Stomach (tissue), 9 donors: ENCODE data around the gene RIMS1. TPM values are rescaled to one million over a fixed set of nuclear protein-coding genes. Genes with fewer than 3 reads are reported as not detected.

Experiments
- DNase-seq, 2 donors: peaks; one replicate each; pipeline versions ENCODE4 v3.0.0 to v3.0.0-alpha.2; 2013 to 2019
- H3K27ac ChIP-seq, 5 donors: fragments of 200-600 bp in 4 of 5; sonication (generic) in 4 of 5; one replicate each; pipeline ENCODE4 v1.5.1; 2013 to 2019; ENCODE audit warnings: mild to moderate bottlenecking in 1 of 5, moderate library complexity in 1 of 5
- H3K27me3 ChIP-seq, 3 donors: fragments of 200-600 bp; sonication (generic); one replicate each; pipeline ENCODE4 v1.5.1; 2017 to 2019; ENCODE audit warnings: mixed run types in 1 of 3
- H3K36me3 ChIP-seq, 4 donors: fragments of 200-600 bp; sonication (generic); 1 replicate in 3 of 4; 2 replicates in 1 of 4; pipeline ENCODE4 v1.5.1; 2016 to 2019
- H3K4me1 ChIP-seq, 4 donors: fragments of 200-600 bp; sonication (generic); one replicate each; pipeline ENCODE4 v1.5.1; 2016 to 2019
- H3K4me3 ChIP-seq, 4 donors: fragments of 200-600 bp; sonication (generic) in 3 of 4; one replicate each; pipeline ENCODE4 v1.5.1; 2016 to 2019; ENCODE audit warnings: mild to moderate bottlenecking in 1 of 4
- H3K9me3 ChIP-seq, 4 donors: fragments of 200-600 bp; sonication (generic); one replicate each; pipeline ENCODE4 v1.5.1; 2016 to 2019
- EP300 ChIP-seq: sonication (generic); formaldehyde crosslinking; IDR thresholded peaks from one replicate; pipeline ENCODE4 v1.6.1; 2017; ENCODE audit warnings: antibody characterized with exemption
- POLR2A ChIP-seq, 4 donors: fragments of 450-650 bp; IDR thresholded peaks; one replicate each; pipeline ENCODE4 v1.6.1; 2016; ENCODE audit warnings: antibody characterized with exemption in 4 of 4, control low read depth in 2 of 4, mild to moderate bottlenecking in 1 of 4, moderate library complexity in 1 of 4
- POLR2AphosphoS5 ChIP-seq, 3 donors: sonication (generic); formaldehyde crosslinking; IDR thresholded peaks; one replicate each; pipeline ENCODE4 v1.6.1; 2016; ENCODE audit warnings: antibody characterized with exemption in 3 of 3
- WGBS, 5 donors: extraction: QIAGEN DNeasy Blood & Tissue Kit in 3 of 5; methylation state at CpG; one replicate each; pipeline versions ENCODE4 v1.1.5 to v1.1.7; 2013 to 2018; 5-methylcytosine and 5-hydroxymethylcytosine counted together
- intact Hi-C: fragments of 100-400 bp; cut with DNase I; formaldehyde crosslinking; loops from one replicate; pipeline ENCODE4 v1.15.1; 2023; ENCODE audit warnings: low total_unique reads
- polyA plus RNA-seq, 3 donors: library from polyadenylated mRNA; stranded (reverse); fragments of 200-250 nt; gene quantifications; one replicate each; pipeline ENCODE4 v1.2.3, GENCODE V29; 2013
- total RNA-seq, 5 donors: library from RNA; depleted of rRNA; stranded (reverse); fragments of >200 nt; gene quantifications; one replicate each; pipeline versions ENCODE4 v1.1.0 to v1.2.3, GENCODE V29; 2014 to 2016
- TF ChIP-seq, protein P1 (sequence below), 7 experiments: fragments of 450-650 bp in 4 of 7; fragments of 200-600 bp in 3 of 7; sonication (generic) in 3 of 7; IDR thresholded peaks; one replicate each; pipeline ENCODE4 v1.5.1; 2016 to 2019; ENCODE audit warnings: antibody characterized with exemption in 7 of 7, control low read depth in 2 of 7, mild to moderate bottlenecking in 1 of 7
- donor health status: healthy with polysubstance abuse.
- donor health status: Bipolar disorder and iron deficiency.
- donor health status: healthy.

Gene RIMS1
- total and polyA plus RNA-seq, 8 donors, result 0.13 to 45.2 (median 5.1) TPM

DNA sequence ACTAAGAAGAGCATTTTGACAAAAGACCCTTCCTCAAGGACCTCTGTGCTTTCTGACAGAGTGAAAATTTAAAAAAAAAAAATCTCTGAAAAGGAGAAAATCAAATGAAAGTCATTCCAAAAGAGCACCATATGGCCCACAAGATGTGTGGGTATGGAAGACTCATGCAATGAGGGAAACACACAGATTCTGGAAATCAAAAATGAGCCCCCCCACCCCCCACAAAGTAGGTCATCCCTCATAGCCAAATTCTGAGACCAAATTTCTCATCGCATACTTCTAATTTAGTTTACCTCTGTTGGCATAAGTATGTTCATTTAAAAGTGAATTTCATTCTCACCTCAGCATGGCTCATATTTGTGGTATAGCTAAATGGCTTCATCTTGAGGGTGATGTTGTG lies 554.3 kb downstream of the RIMS1 start:
- no peaks in the 10 kb centered on the region for H3K27me3 ChIP-seq
- no peak for DNase-seq
- H3K4me3 ChIP-seq, result no peak overlapping the region
- H3K9me3 ChIP-seq, result no peaks in the 10 kb centered on the region
- no peak overlapping the region for H3K27ac ChIP-seq
- intact Hi-C loops, result no loop called here
- 89 to 97% (median 94%) methylated on average over 1 of the region's 1 CpG for WGBS, 5 donors
- no peaks in the 10 kb centered on the region for H3K36me3 ChIP-seq
- no peaks in the 10 kb centered on the region for H3K4me1 ChIP-seq
- TF ChIP-seq POLR2A (IDR thresholded peaks at IDR 0.05) (no peak), EP300 (no peak), POLR2AphosphoS5 (IDR thresholded peaks at IDR 0.05) (no peak)
- TF ChIP-seq, protein P1, sequence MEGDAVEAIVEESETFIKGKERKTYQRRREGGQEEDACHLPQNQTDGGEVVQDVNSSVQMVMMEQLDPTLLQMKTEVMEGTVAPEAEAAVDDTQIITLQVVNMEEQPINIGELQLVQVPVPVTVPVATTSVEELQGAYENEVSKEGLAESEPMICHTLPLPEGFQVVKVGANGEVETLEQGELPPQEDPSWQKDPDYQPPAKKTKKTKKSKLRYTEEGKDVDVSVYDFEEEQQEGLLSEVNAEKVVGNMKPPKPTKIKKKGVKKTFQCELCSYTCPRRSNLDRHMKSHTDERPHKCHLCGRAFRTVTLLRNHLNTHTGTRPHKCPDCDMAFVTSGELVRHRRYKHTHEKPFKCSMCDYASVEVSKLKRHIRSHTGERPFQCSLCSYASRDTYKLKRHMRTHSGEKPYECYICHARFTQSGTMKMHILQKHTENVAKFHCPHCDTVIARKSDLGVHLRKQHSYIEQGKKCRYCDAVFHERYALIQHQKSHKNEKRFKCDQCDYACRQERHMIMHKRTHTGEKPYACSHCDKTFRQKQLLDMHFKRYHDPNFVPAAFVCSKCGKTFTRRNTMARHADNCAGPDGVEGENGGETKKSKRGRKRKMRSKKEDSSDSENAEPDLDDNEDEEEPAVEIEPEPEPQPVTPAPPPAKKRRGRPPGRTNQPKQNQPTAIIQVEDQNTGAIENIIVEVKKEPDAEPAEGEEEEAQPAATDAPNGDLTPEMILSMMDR (IDR thresholded peaks at IDR 0.05), result no peak

DNA sequence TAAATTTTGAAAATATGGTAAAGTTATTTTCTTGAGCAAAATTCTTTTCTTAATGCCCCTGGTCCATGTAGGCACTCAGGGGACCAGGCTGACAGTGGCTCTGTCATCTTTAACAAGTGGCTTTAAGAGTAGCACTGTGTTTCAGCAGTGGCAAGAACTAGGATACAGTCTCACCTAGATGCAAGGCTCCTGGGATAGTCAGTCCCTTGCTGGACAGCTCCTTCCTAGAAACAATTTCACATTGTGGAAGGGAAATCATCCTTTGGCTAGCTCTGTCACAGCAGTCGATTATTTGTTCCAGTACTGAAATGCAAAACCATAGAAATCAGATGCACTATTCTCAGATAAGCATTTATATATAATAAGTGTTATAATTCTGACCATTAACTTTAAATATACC lies 560.1 kb downstream of the RIMS1 start:
- H3K27ac ChIP-seq, result no peak overlapping the region
- intact Hi-C loops, result no loop called here
- H3K4me3 ChIP-seq, result no peak overlapping the region
- H3K4me1 ChIP-seq, result no peaks in the 10 kb centered on the region
- TF ChIP-seq EP300 (no peak), POLR2AphosphoS5 (IDR thresholded peaks at IDR 0.05) (no peak), POLR2A (IDR thresholded peaks at IDR 0.05) (no peak)
- no peaks in the 10 kb centered on the region for H3K27me3 ChIP-seq
- no peak for DNase-seq
- 14 to 46% (median 31%) methylated on average over 1 of the region's 1 CpG for WGBS, 5 donors
- H3K36me3 ChIP-seq, result no peaks in the 10 kb centered on the region
- H3K9me3 ChIP-seq, result no peaks in the 10 kb centered on the region
